GM21515 (cell line): ENCODE measurements around the gene PDLIM3.
"Not testable (repeated sequence)": the region's sequence is repeated elsewhere in the genome, so short reads cannot be mapped to it uniquely, and the experiment has no call there.

Experiments used
- ATAC-seq: cut with Tn5 transposase; IDR thresholded peaks from one replicate; pipeline ENCODE4 v1.9.1; 2021; ENCODE audit not compliant: unreplicated experiment

PDLIM3 gene

GRCh38 chr4:185522451-185522850, 12.9 kb downstream of the PDLIM3 start:
- no peak for ATAC-seq

DNA sequence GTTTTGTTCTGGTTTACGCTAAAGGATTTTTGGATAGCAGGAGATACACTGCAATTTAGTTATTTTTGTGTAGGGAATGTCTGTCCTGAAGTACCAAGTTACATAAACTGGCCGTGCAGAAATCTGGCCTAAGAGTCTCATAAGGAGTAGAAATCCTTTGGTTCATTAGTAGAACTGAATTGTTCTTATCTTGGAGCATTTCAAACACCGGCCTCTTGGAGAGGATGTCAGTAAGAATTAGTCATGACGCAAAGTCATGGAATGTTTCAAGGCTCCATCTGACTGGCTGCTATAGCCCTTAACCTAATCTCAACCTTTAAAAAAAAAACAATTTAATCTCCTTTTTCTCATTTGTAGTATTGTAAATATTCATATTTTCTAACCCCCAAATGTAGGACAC, 15.2 kb downstream of the PDLIM3 start:
- ATAC-seq: no peak

DNA sequence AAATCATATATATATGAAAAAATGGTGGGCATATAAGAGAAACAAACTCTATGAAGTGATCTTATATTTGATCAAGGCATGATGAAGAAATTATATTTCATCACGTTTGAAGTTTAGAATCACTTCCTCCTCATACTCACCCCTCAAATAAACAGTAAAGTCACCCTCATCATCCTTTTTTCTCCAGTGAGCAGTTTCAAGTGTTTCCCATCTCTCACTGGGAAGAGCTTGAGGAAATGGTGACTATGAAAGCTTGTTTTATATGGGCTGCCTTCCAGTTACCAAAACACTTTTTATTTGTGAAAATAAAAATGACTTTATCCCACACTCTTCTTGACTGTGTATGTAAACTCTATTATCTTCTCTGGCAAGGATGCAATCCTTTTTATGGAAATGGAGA, 16.8 kb downstream of the PDLIM3 start:
- no peak for ATAC-seq

GRCh38 chr4:185518069-185518468, 17.2 kb downstream of the PDLIM3 start:
- ATAC-seq: no peak

GRCh38 chr4:185515248-185515647, 20.1 kb downstream of the PDLIM3 start:
- ATAC-seq: no peak

DNA sequence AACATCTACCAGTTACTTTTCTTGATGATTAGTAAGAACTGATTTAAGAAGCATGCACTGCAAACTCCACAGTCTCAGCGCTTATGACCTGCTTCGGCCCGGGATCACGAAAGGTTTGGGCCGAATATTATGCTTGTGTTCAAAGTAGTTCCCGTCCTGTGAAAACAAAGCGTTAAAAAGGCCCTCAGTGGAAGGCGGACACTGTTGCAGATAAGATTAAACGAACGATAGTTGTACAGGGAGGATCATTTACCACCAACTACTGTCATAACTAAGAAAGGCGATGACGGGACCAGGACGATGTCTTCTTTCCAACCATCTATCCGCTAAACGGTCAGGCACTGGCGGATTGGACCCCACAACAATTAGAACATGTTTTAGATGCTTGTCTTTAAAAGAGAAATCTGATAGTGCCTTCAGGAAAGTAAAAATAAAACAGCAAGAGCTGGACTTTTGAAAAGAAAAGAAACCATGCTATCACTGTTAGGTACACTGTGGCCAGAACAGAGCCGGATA, 21.1 kb downstream of the PDLIM3 start:
- no peak for ATAC-seq

GRCh38 chr4:185513489-185514181, 21.7 kb downstream of the PDLIM3 start:
- no peak for ATAC-seq

- ATAC-seq: no peak
These were observed 22.8 kb downstream of the PDLIM3 start for GRCh38 chr4:185512516-185512915.

DNA sequence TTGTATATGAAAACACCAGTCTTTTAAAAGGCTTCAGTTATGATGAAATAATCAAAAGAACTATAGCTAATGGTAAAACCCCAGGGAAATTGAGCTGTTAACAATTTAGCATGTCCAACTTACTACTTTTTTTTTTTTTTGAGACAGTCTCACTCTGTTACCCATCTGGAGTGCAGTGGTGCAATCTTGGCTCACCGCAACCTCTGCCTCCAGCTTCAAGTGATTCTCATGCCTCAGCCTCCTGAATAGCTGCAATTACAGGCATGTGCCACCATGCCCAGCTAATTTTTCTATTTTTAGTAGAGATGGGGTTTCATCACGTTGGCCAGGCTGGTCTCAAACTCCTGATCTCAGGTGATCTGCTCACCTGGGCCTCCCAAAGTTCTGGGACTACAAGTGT, 24.1 kb downstream of the PDLIM3 start:
- ATAC-seq: not testable (repeated sequence)

DNA sequence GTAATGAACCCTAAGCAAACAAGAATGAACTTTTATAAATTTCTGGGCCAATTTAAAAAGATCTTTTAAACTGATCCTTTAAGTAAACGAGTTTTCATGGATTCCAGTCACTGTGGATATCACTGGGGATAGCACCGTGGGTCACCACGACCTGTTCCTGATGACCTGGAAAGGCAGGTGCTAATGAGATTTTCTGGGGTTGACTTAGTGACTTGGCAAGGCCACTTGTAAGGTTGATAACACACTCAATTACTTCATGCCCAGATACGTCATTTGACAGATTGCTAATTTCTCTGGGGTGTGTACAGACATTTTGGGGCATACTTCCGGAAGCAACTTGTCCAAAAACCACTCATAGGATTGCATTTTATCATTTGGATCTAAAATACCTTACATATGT, 24.5 kb downstream of the PDLIM3 start:
- ATAC-seq: no peak

GRCh38 chr4:185508181-185508580, 27.1 kb downstream of the PDLIM3 start:
- no peak for ATAC-seq

DNA sequence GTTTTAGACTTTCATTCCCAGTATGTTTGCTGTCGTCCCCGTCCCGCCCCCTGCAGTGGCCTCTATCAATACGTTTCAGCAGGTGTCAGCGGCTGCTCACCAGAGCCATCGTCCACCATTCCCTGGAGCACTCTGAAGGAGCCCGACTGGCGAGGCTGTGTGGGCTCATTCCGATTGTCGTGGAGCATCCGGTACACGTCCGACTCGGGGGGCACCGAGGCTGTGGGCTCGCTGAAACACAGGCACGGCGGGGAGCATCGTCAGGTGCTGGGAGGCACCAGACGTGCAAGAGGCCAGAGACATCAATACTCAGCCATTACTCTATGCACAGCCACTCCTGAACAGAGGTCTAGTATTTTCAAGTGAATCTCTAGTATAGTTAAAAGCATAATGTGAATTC, 28.9 kb downstream of the PDLIM3 start:
- ATAC-seq: no peak

- ATAC-seq: no peak
These were observed 30.9 kb downstream of the PDLIM3 start for GRCh38 chr4:185504098-185505047.

GRCh38 chr4:185502386-185502785, 32.9 kb downstream of the PDLIM3 start:
- no peak for ATAC-seq

- ATAC-seq: no peak
These were observed 34.7 kb downstream of the PDLIM3 start for GRCh38 chr4:185500576-185500975.

- no peak for ATAC-seq
These were observed 35.3 kb downstream of the PDLIM3 start for GRCh38 chr4:185500035-185500434.

- ATAC-seq: no peak
These were observed 46.7 kb downstream of the PDLIM3 start for GRCh38 chr4:185488650-185489049.

GRCh38 chr4:185481401-185481800, 53.9 kb downstream of the PDLIM3 start:
- no peak for ATAC-seq

GRCh38 chr4:185480016-185480732, 55.1 kb downstream of the PDLIM3 start:
- peak; percentile 31 for ATAC-seq

- ATAC-seq: peak; percentile 92
These were observed 55.8 kb downstream of the PDLIM3 start for GRCh38 chr4:185479507-185479971.

- ATAC-seq: no peak
These were observed 62.1 kb downstream of the PDLIM3 start for GRCh38 chr4:185473247-185473646.
